Pons (tissue), 1 donor: ENCODE data around the gene FBXO15.

Experiments used
- DNase-seq: peaks from one replicate; pipeline ENCODE4 v3.0.0-alpha.2; 2016; ENCODE audit warnings: low spot score

The FBXO15 gene

DNA sequence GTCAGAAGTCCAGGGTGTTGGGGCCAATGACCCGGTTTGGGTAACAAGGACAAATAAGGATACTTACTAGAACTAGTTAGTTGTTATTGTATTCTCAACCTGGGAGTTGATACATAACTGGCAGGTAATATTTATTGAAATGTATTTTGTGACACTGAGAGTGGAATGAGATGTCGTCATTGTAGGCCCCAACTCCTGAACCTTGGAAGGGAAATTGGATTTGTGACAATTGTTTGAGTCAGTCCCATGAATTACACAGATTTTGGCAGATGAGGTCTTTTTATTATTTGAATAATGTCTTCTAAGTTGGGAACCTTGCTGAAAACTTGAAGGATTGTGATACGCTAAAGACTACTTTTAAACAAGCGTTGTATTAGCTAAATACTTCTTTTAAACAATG, 5.7 kb upstream of the FBXO15 start:
- no peak for DNase-seq

DNA sequence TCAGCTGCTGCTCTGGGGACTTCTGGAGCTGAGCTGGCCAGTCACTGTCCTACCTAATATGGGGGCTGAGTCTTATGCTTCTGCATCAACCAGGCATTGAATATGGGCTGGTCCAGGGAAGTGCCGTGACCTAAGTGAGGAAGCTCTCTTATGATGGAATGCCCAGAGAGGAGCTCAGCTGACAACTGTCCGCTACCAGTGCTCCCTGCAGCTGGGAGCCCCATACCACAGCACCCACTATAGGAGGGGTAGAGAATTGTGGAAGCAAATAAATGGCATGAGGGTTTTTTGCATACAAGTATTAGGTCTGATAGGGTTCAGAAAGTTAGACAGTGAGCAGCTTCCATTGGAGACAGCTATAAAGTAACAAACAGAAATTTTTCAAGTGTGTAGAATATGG, 5.2 kb upstream of the FBXO15 start:
- DNase-seq: no peak

GRCh38 chr18:74152270-74152669, 4.6 kb upstream of the FBXO15 start:
- no peak for DNase-seq

DNA sequence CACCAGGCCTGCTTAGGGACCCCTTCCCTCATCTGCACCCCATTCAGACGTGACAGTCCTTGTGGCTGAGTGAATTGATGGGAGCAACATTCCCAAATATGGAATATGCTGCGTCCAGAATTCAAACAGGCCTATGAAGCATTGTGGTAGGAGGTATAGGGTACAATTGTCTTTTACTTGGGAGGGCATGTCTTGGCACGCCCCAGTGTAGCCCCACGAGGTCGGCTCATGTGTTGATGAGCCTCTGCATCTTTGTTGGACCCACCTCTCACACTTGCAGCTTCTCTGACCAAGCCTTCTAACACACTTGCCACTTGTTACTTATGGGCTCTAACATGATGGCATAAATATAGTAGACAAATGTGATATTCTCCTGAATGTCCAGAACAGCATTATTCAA, 2.2 kb upstream of the FBXO15 start:
- DNase-seq: no peak

DNA sequence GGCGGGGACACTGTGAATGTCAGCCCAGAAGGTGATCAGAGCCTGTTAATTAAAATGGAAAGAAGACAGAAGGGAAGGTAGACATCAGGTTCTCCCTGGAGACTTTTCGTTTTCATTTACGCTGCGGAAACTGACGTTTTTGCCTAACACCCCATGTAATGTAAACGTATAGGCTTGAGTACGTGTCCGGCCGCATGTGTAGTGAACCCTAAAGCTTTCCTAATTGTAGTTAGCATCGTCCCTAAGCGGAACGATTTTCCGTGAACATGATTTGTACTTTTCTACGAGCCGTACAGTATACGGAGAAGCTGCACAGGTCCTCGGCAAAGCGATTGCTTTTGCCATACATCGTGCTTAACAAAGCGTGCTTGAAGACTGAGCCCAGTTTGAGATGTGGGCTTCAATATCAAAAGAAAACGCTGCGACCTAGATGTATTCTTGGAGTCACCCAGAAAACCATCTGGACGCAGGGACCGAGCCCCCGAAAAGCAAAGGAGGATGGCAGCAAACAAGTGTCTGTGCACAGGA, 973 bp upstream of the FBXO15 start:
- DNase-seq: no peak

- no peak for DNase-seq
These were observed 199 bp downstream of the FBXO15 start for GRCh38 chr18:74147491-74147778.

GRCh38 chr18:74146756-74147155, 878 bp downstream of the FBXO15 start:
- DNase-seq: no peak

- no peak for DNase-seq
These were observed 5.4 kb downstream of the FBXO15 start for GRCh38 chr18:74142252-74142651.

- no peak for DNase-seq
These were observed 6.0 kb downstream of the FBXO15 start for GRCh38 chr18:74141667-74142066.

- no peak for DNase-seq
These were observed 7.1 kb downstream of the FBXO15 start for GRCh38 chr18:74140582-74140981.

DNA sequence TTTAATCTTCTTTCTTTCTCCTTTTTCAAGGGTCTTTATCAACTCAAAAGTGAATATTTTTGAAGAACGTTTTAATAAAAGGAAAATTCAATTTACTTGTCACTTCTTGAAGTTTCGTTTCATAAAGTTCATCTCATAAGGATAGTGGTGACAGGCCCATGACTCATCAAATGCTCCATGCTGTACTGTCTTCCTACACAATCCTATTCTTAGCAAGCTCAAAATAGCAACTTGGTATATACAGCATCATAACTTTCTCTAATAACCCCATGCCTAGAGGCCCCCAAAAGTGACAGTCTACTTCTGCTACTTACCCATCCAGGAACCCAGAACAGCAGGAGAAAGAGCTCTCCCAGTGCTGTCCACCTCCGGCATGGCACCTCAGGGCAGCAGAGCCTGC, 7.7 kb downstream of the FBXO15 start:
- DNase-seq: no peak

DNA sequence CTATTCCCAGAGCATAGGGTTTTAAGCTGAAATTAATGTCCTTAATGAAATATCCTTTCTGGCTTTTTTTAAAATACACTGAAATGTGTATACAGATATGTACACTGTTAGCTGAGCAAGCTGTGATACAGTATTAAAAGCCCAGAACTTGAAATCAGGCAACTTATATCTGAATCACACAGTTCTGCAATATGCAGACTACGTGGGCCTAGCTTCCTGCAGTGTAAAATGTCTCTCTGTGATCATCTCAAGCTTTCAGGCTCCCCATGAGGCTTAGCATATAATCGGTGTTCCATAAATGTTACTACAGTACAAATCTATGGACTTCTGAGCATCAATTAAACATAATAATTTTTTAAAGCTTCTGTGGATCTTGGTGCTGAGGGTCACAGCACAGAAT, 8.2 kb downstream of the FBXO15 start:
- DNase-seq: no peak

GRCh38 chr18:74137920-74138538, 9.6 kb downstream of the FBXO15 start:
- no peak for DNase-seq

- no peak for DNase-seq
These were observed 15.4 kb downstream of the FBXO15 start for GRCh38 chr18:74132201-74132600.

GRCh38 chr18:74131124-74131523, 16.5 kb downstream of the FBXO15 start:
- no peak for DNase-seq

GRCh38 chr18:74128159-74128558, 19.5 kb downstream of the FBXO15 start:
- DNase-seq: peak; percentile 89

DNA sequence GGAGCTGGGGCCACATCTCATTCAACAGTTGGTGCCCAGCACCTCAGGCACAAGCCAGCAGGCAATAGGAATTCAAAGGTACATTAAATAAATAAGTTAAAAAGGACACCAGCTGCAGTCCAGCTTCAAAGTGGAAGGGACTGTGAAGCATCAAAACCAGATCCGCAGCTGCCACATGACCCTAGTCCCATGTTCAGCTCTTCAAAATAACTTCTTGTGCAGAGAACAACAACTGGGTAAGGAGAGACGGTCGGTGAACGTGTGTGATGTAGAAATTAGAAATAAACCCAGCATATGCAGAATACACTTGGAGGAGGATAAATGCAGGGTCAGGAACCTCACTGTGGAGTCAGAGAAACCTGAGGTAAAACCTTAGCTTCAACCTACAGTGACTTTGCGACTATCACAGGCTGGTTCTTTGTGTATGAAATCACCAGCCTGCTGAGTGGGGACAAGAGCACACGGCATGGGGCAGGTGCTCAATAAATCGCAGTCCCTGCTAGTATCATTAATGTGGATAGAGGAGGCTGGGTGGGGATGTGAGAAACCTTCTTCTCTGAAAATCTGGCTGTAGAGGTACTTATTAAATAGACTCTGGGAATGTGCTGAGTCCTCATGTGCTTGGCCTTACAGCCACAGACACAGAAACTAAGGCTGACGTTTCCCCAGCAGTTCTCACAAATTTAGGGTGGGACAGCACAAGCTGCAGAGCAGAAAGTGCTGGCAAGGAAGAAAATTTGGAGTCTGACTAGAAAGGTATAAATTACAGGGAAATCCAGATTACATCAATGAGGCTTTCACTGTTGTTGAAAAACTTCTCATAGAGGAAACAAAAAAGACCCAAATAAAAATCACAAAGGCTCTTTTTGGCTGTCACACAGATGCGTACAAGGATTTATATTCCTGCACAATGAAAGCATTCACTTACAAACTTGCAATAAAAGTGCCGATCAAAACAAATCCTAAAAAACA, 20.7 kb downstream of the FBXO15 start:
- peak; percentile 90 for DNase-seq

DNA sequence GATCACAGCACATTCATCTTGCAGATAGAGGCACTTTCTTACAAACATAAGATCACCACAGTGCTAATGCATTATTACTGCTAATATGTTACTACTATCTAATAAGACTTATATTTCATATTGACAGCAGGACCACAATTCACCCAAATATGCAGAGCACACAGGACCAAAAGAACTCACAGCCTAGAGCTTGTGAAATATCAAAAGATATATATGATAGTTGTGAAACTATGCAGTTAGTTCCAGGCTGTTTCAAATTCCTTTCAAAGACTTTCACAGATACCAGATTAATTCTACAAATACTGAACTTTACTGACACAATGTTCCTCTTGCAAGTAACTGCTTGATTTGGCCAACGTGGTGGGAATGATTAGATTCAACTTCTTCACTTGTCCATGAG, 23.0 kb downstream of the FBXO15 start:
- DNase-seq: no peak

- DNase-seq: no peak
These were observed 24.4 kb downstream of the FBXO15 start for GRCh38 chr18:74123200-74123599.

DNA sequence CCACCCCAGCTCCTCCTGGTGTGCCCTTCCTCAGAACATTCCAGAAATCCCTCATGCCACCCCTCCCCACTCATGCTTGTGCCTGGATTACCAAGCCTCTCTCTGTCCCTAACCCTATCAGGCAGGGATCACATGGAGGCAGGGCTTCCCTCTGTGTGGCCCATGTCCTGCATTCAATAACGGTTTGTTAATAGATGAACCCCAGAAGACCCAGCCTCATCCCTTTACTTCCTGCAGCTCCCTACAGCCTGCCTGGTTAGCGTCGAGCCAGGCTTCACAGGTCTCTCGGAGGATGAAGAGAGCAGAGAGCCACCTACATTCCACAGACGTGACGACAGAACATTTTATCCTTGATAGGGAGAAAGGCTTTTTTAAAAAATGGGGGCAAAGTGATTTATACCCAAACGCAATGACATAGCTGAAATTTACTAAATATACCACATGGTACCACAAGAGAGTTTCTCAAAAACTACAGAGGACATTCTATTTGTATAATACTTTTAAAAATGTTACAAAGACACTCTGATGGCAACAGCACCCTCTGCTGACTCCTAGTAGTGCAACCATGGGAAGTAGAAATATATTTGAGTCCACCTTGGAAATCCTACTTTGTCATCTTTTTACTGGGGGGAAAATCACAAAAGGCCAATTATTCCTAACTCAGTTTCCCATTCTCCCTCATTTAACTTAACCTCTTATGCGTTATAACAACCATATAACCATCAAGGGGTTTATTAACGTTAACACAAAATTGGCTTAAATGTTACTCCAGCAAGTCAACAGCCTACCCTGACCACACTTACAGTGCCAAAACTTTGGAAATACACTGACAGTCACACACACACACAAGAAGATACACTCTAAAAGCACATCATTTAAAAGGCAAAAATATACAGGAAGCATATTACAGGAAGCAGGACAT, 30.7 kb downstream of the FBXO15 start:
- DNase-seq: peak; percentile 75

DNA sequence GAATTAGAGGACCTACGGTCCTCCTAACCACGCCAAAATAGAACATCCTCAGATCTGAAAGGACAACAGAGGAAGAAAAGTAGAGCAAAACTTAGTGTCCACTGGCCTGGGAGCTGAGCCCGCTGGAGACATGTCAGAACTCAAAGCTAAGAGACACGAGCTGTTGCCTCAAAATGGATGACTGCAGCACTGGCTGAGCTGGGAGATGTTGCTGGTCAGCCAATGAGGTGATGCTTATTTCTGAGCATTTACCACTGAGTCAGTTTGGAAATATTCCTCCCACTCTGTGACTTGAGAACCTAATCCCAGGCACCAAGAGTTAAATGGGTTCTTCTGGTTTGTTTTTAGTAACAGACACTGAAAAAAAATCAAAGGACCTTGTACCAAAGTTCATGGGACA, 32.6 kb downstream of the FBXO15 start:
- no peak for DNase-seq

GRCh38 chr18:74114116-74114515, 33.5 kb downstream of the FBXO15 start:
- no peak for DNase-seq
